GM12872 (cell line): ENCODE data around the gene PTPRN2.

ENCODE experiments used
- CTCF ChIP-seq: IDR thresholded peaks from 3 replicates; pipeline ENCODE4 v1.5.1; 2011; ENCODE audit warnings: low read depth, mild to moderate bottlenecking, low read length, moderate library complexity; ENCODE audit not compliant: insufficient read depth

Gene PTPRN2

GRCh38 chr7:157709531-157710251 is 877.9 kb downstream of the PTPRN2 start:
- no peak for TF ChIP-seq CTCF

GRCh38 chr7:157708919-157709295 is 878.7 kb downstream of the PTPRN2 start:
- TF ChIP-seq CTCF = no peak

- TF ChIP-seq CTCF = no peak
Observed at GRCh38 chr7:157707983-157708918, 879.4 kb downstream of the PTPRN2 start.

- TF ChIP-seq CTCF = no peak
Observed at GRCh38 chr7:157704365-157704764, 883.3 kb downstream of the PTPRN2 start.

- TF ChIP-seq CTCF = no peak
Observed at GRCh38 chr7:157703534-157704195, 884.0 kb downstream of the PTPRN2 start.

GRCh38 chr7:157703131-157703530 is 884.5 kb downstream of the PTPRN2 start:
- no peak for TF ChIP-seq CTCF
